Measurements from ENCODE around the gene MAD2L1BP. TPM values are rescaled to one million over a fixed set of nuclear protein-coding genes. Genes with fewer than 3 reads are reported as not detected.

Gene MAD2L1BP
- total and polyA plus RNA-seq, 2 of the 13 experiments (the other 11 are each of a cell fraction or from before 2014, with no cell fraction given) = 54.2 to 55.5 TPM

- no peak for TF ChIP-seq MATR3 (CRISPR knock-in tag; IDR thresholded peaks at IDR 0.05)
- peak; percentile 93 for TF ChIP-seq GATAD2A (CRISPR knock-in tag; IDR thresholded peaks at IDR 0.05)
- no peak for TF ChIP-seq NBN (conservative IDR thresholded peaks at IDR 0.05)
- no peak for TF ChIP-seq GMEB2 (CRISPR knock-in tag; IDR thresholded peaks at IDR 0.05; ENCODE audit: low read depth)
- no peak for TF ChIP-seq SATB2 (CRISPR knock-in tag; IDR thresholded peaks at IDR 0.05)
- TF ChIP-seq HDAC6 (IDR thresholded peaks at IDR 0.05; ENCODE audit: low read depth, low read length) = no peak
- no peak for TF ChIP-seq HNRNPH1 (optimal IDR thresholded peaks at IDR 0.05; ENCODE audit: low read depth, low read length)
- no peak for TF ChIP-seq ZNF75D (CRISPR knock-in tag; IDR thresholded peaks at IDR 0.05; ENCODE audit: borderline replicate concordance)
- no peak for TF ChIP-seq EHMT2 (IDR thresholded peaks at IDR 0.05; ENCODE audit: borderline replicate concordance, low read depth, low read length)
- 0 out of 2 replicates have a peak, but pooled peaks have one; percentile 27 for TF ChIP-seq KDM5A (IDR thresholded peaks at IDR 0.05; ENCODE audit: borderline replicate concordance, low read length)
- TF ChIP-seq ZNF281 (CRISPR knock-in tag; IDR thresholded peaks at IDR 0.05; ENCODE audit: borderline replicate concordance) = peak; percentile 12; the same call in 1 of the 2 replicates
- peak; percentile 40; the same call in 1 of the 2 replicates for TF ChIP-seq SNAPC5 (CRISPR knock-in tag; IDR thresholded peaks at IDR 0.05; ENCODE audit: borderline replicate concordance)
- TF ChIP-seq MBNL3 (CRISPR knock-in tag; conservative IDR thresholded peaks at IDR 0.05) = no peak
- TF ChIP-seq ZBTB33 (CRISPR knock-in tag; IDR thresholded peaks at IDR 0.05) = peak; percentile 63; the same call in 1 of the 2 replicates
- peak; percentile 28; the same call in 1 of the 2 replicates for TF ChIP-seq ZSCAN9 (CRISPR knock-in tag; IDR thresholded peaks at IDR 0.05; ENCODE audit: borderline replicate concordance)
- TF ChIP-seq KLF11 (CRISPR knock-in tag; IDR thresholded peaks at IDR 0.05) = 0 out of 2 replicates have a peak, but pooled peaks have one; percentile 32
- TF ChIP-seq ZFP82 (CRISPR knock-in tag; IDR thresholded peaks at IDR 0.05; ENCODE audit: borderline replicate concordance) = 0 out of 2 replicates have a peak, but pooled peaks have one; percentile 53
- TF ChIP-seq NFE2L1 (CRISPR knock-in tag; IDR thresholded peaks at IDR 0.05; ENCODE audit: borderline replicate concordance) = no peak
- no peak for TF ChIP-seq SMARCC2 (IDR thresholded peaks at IDR 0.05)
- TF ChIP-seq XRCC5 (optimal IDR thresholded peaks at IDR 0.05; ENCODE audit: low read length) = peak; percentile 49
- no peak for TF ChIP-seq ZFP36L2 (CRISPR knock-in tag; IDR thresholded peaks at IDR 0.05)
- peak; percentile 30 for TF ChIP-seq AGO1 (IDR thresholded peaks at IDR 0.05; ENCODE audit: low read depth, low read length, poor library complexity, severe bottlenecking)
- TF ChIP-seq ZFP90 (CRISPR knock-in tag; IDR thresholded peaks at IDR 0.05; ENCODE audit: borderline replicate concordance) = no peak
- no peak for TF ChIP-seq ARNT (IDR thresholded peaks at IDR 0.05)
Measured at GRCh38 chr6:43671801-43672690, 36.4 kb downstream of the MAD2L1BP start (continued).
